GM20000 (cell line): Measurements from ENCODE around the gene STPG2.

Experiments
- DNase-seq: peaks from one replicate; pipeline ENCODE4 v3.0.0; 2012; ENCODE audit warnings: low spot score
- TF ChIP-seq, protein P1 (sequence below): IDR thresholded peaks from 2 replicates; pipeline ENCODE4 v1.5.1; 2012; ENCODE audit warnings: mild to moderate bottlenecking, control low read depth; ENCODE audit errors: extremely low read depth, missing control alignments

The STPG2 gene

GRCh38 chr4:98117363-98117762 lies 25.9 kb downstream of the STPG2 start:
- TF ChIP-seq, protein P1, sequence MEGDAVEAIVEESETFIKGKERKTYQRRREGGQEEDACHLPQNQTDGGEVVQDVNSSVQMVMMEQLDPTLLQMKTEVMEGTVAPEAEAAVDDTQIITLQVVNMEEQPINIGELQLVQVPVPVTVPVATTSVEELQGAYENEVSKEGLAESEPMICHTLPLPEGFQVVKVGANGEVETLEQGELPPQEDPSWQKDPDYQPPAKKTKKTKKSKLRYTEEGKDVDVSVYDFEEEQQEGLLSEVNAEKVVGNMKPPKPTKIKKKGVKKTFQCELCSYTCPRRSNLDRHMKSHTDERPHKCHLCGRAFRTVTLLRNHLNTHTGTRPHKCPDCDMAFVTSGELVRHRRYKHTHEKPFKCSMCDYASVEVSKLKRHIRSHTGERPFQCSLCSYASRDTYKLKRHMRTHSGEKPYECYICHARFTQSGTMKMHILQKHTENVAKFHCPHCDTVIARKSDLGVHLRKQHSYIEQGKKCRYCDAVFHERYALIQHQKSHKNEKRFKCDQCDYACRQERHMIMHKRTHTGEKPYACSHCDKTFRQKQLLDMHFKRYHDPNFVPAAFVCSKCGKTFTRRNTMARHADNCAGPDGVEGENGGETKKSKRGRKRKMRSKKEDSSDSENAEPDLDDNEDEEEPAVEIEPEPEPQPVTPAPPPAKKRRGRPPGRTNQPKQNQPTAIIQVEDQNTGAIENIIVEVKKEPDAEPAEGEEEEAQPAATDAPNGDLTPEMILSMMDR, result no peak
- DNase-seq, result no peak

DNA sequence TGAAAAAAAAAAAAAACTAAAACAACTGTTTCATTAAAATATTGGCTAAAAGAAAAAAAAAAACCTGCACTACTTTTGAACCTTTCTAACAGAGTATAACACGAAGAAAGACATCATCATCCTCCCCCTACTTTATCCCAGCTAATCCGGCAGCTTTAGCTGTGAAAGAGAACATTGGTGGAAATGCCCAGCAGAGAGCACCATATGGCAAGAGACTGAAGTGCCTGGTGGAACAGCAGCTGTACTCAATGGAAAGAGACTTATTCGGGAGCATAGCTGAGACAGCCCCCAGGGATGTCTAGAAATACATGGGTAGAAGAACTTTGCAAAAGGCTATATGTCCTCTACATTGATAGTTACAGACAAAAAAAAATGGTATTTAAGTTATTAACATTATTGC lies 30.3 kb downstream of the STPG2 start:
- no peak for DNase-seq
- TF ChIP-seq, protein P1, result no peak

DNA sequence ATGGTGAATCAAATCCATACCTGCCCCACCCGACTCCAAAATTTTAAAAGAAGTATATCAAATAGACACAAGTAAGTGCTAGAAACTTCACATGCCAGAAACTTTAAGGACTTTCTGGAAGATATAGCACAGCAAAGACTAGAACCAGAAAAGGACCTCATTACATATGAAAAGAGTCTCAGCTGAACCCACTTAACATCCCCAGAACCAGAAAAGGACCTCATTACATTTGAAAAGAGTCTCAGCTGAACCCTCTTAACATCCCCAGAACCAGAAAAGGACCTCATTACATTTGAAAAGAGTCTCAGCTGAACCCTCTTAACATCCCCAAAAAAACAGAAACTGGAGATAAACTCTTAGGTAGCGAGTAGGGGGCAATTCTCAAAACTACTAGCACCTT lies 32.3 kb downstream of the STPG2 start:
- no peak for DNase-seq
- TF ChIP-seq, protein P1, result no peak

GRCh38 chr4:98110214-98110613 lies 33.1 kb downstream of the STPG2 start:
- TF ChIP-seq, protein P1, result no peak
- no peak for DNase-seq

GRCh38 chr4:98102660-98103059 lies 40.6 kb downstream of the STPG2 start:
- DNase-seq, result no peak
- TF ChIP-seq, protein P1, result no peak

DNA sequence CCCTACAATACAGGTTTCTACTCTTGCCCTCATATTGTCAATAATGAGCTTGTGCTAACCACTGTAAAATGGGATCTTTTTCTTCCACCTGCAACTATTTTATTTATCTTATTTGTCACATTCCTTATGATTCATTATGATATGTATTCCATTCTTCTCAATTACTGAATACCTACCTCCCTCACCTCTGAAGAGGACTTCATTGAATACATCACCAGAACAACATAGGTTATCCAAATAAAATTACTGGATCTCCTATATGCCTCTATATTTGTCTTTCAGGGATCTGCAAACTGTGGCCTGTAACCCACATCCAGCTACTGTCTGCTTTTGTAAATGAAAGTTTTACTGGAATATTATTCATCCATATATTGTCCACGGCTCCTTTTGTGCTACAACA lies 41.3 kb downstream of the STPG2 start:
- no peak for DNase-seq
- TF ChIP-seq, protein P1, result no peak

DNA sequence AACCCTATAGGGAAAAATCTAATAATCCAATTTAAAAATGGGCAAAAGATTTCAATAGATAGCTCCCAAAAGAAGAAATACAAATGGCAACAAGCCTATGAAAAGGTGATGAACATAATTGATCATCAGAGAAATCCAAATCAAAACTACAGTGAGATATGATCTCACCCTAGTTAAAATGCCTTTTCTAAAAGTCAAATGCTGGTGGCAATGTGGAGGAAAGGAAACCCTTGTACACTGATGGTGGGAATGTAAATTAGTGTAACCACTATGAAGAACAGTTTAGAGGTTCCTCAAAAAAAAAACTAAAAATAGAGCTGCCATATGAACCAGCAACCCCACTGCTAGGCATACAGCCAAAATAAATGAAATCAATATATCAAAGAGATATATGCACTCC lies 44.5 kb downstream of the STPG2 start:
- TF ChIP-seq, protein P1, result no peak
- DNase-seq, result no peak
